GF-D8 (cell line): ENCODE measurements around the gene ADGRD2.

Source experiments
- DNase-seq: peaks from one replicate; lab custom pipeline; 2025; lab: John Stamatoyannopoulos, UW

Gene ADGRD2

GRCh38 chr9:124511891-124512805, 61.9 kb downstream of the ADGRD2 start:
- no peak for DNase-seq

DNA sequence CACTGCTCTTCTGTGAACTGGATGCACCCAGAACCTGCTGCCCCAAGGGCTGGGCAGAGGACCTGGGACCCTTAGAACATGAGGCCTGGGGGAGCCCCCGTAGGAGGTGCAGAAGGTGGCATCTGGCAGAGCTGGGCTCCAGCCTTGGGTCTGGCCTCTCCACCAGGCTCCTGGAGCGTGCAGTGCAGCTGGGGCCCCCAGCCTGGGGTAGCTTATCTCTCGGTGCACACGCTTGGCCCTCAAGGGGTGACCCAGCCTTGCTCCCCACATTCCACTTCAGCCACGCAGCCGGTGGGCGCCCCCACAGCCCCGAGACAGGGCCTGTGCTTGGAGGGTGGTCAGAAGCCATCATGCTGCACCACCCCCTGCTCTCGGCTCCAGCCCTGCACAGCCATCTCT, 62.6 kb downstream of the ADGRD2 start:
- no peak for DNase-seq

DNA sequence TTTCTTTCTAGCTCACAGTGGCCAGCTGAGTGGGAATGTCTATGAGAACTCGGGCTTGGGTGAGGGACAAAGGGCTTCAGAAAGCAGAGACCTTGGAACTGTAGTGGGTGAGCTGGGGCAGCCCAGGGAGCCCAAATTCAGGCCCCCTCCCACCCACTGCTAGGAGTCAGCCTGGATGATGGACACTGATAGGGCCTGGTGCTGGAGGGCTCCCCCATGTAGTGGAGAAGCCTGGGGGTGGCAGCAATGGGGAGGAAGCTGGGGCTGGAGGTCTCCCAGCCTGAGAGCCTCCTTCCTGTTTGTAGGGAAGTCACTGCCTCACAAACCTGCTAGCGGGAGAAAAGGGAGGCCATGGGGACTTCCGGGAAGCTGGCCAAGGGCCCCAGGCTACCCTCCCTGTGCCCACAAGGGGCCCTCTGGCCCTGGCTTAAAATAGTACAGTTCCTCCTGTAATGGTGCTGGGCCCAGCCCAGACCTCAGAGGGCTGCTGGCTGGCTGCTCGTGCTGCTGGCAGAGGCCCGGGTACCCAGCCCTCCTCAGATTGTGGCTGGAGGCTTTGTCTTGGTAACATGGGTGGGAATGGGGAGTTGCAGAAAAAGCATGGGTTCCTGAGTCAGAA, 63.2 kb downstream of the ADGRD2 start:
- peak; percentile 15 for DNase-seq

DNA sequence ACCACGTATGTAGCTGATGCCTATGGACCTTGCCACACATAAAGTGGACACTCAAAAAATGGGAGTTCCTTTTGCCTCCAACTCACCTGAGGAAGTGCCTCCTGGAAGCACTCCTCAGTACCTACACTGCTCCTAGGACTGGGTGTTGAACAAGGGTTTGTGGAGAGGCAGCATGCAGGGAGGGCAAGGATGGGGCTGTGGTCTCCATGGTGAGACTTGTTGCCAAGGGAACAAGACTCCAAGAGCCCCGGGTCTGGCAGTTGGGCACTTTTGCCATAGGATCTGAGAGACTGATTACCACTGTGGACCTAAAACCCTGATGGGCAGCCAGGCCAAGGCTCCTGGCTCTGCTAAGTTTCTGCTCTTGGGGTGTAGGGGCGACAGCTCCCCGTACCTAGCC, 63.9 kb downstream of the ADGRD2 start:
- DNase-seq = no peak

DNA sequence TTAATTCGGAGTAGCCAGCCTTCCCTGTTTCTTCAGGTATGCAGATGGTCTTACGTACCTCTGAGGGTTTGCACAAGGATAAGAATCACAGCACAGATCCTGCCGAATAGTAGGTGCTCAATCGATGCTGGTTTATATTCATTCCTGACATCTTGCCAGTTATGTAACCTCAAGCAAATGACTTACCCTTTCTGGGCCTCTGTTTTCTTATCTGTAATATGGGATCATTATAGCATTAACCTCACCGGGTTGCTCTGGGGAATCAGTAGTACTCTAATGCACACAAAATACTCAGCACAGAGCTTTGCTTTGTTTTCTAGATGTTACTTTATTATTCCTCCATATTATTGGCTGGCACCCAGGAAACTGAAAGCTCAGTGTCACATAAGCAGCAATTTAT, 64.6 kb downstream of the ADGRD2 start:
- DNase-seq = no peak

GRCh38 chr9:124517600-124517999, 67.3 kb downstream of the ADGRD2 start:
- DNase-seq = no peak

DNA sequence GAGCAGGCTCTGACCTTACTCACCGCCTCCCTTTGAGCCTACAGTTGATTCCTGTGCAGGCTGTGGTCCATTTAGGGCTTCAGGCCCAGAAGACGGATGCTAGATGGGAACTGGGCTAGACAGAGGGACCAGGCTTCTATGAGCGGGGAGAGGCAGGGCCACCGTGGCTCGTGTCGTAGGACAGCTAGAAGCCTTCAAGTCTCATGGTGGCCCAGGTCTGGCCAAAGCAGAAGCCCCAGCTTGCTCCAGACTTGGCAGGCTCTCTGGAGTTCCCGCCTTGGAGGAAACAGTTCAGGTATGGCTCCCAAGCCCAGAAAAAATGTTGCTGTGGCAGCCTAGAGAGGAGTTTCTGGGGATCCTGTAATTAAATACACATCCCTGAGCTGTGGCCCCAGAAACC, 67.9 kb downstream of the ADGRD2 start:
- no peak for DNase-seq

DNA sequence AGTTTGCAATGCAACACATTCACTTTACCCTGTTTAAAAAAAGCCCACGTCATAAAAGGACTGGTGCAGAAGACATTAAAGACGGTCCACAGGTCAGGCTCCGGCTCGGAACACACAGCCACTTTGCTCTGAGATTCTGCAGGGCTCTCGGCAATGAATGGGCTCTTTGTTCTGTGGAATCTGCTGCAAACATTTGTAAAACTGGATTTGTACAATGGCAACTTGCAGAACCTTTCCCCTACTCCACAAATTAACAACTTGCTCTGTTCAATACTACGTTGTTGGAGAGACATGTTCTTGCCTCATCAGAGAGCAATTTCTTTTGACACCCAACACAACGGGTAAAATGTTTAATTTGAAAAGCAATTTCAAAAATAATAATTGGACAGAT, 70.0 kb downstream of the ADGRD2 start:
- no peak for DNase-seq

DNA sequence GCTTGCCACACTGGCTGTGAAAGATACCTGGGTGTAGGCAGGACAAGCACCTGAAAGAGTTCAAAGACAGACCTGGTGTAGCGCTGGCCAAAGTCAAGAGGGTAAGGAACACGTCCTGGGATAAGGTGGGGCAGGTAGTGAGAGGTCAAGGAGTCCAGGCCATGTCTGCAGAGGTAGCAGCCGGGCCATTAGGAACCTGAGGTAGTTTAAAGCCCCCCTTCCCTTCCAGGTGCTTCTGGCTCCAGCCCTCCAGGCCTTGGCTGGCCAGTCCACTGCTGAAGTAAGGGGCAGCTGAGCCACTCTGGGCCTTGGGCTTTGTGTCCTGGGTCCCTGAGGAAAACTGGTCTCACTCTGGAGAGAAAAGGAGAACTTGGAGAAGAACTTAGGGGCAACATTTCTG, 70.9 kb downstream of the ADGRD2 start:
- DNase-seq = no peak

- no peak for DNase-seq
Measured at GRCh38 chr9:124522121-124523098, 72.2 kb downstream of the ADGRD2 start.

DNA sequence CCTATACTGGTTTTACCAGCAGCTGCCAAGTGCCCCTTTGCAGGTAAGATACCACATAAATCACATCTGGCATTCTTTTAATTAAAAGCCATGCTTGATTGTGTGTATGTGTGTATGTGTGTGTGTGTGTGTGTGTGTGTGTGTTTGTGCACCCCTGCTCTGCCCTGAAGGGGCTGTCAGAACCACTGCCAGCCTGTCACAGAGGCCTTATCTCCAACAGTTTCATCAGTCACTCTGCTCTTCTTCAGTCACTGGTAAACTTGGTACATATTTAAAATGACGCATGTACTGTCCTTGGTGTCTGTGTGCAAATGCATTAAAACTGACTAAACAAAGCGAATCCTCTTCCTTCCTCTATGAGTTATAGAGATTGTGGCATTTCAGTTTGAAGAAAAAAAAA, 75.9 kb downstream of the ADGRD2 start:
- no peak for DNase-seq

DNA sequence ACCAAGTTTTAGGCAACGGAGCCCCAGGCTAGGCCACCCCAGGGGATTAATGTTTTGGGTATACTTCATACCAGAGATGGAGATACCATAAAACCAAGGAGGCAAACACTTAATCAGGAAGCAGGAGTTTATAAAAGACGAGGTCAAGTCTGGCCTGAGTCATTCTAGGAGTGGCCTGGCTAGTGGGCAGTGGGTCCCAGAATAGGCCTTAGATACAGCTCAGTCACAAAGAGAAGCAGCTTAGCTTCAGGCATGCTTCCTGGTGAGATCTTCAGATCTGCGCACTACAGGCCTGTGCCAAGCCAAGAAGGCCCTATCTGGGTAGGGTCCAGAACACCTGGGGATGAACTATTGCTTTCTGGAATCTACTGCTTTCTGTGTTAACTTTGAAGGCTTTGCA, 77.5 kb downstream of the ADGRD2 start:
- no peak for DNase-seq
